WTC11 (cell line): ENCODE results near the gene WEE1. TPM values are rescaled to one million over a fixed set of nuclear protein-coding genes. Genes with fewer than 3 reads are reported as not detected.

ENCODE experiments used
- ATAC-seq: fragments of 200-7000 bp; cut with Tn5 transposase; 2 replicates; pipeline ENCODE4 v1.10.0; 2021; ENCODE audit warnings: mild to moderate bottlenecking, moderate library complexity
- Bru-seq: library from RNA; stranded (reverse); fragments of 400-500 nt; gene quantifications from one replicate; lab custom pipeline; 2021; lab: Mats Ljungman, UMichigan
- CTCF ChIA-PET: fragments of 300-600 bp; sonication (Branson Sonifier 250); formaldehyde crosslinking; loops from one replicate; lab custom pipeline; 2021; ENCODE audit warnings: antibody characterized with exemption; lab: Charles Lee
- POLR2A ChIA-PET: fragments of 350-600 bp; sonication (Branson Sonifier 250); formaldehyde crosslinking; loops from one replicate; lab custom pipeline; 2021; ENCODE audit warnings: antibody characterized with exemption; lab: Charles Lee
- DNase-seq: peaks from one replicate; pipeline ENCODE4 v3.0.0; 2021; ENCODE audit warnings: low spot score
- H3K27ac Mint-ChIP-seq: 2 replicates; pipeline ENCODE4 v1.8.0; 2021; ENCODE audit warnings: mixed read lengths
- H3K27me3 Mint-ChIP-seq: 2 replicates; pipeline ENCODE4 v1.8.0; 2021; ENCODE audit warnings: low read depth, mild to moderate bottlenecking, moderate library complexity, mixed read lengths
- H3K36me3 Mint-ChIP-seq: 2 replicates; pipeline ENCODE4 v1.8.0; 2021; ENCODE audit warnings: mixed read lengths
- H3K4me1 Mint-ChIP-seq: 2 replicates; pipeline ENCODE4 v1.8.0; 2022; ENCODE audit warnings: mixed read lengths
- H3K4me3 Mint-ChIP-seq: 2 replicates; pipeline ENCODE4 v1.8.0; 2021; ENCODE audit warnings: mild to moderate bottlenecking, moderate library complexity, mixed read lengths
- H3K9me3 Mint-ChIP-seq: 2 replicates; pipeline ENCODE4 v1.8.0; 2021; ENCODE audit warnings: mixed read lengths
- ARID4B ChIP-seq: sonication (generic); formaldehyde crosslinking; IDR thresholded peaks from 2 replicates; pipeline ENCODE4 v1.8.0; 2023; ENCODE audit warnings: missing genetic modification reagents, mild to moderate bottlenecking, borderline replicate concordance
- CBFB ChIP-seq: sonication (generic); formaldehyde crosslinking; IDR thresholded peaks from 2 replicates; pipeline ENCODE4 v1.8.1; 2022; ENCODE audit warnings: mild to moderate bottlenecking, low read depth, missing genetic modification reagents
- CREB1 ChIP-seq: sonication (generic); formaldehyde crosslinking; IDR thresholded peaks from 2 replicates; pipeline ENCODE4 v1.8.0; 2023; ENCODE audit warnings: mild to moderate bottlenecking, missing genetic modification reagents
- E2F5 ChIP-seq: sonication (generic); formaldehyde crosslinking; IDR thresholded peaks from 2 replicates; pipeline ENCODE4 v1.8.1; 2022; ENCODE audit warnings: mild to moderate bottlenecking, moderate library complexity, missing genetic modification reagents
- GABPB1 ChIP-seq: sonication (generic); formaldehyde crosslinking; IDR thresholded peaks from 2 replicates; pipeline ENCODE4 v1.8.1; 2023; ENCODE audit warnings: mild to moderate bottlenecking, missing genetic modification reagents
- GRHL2 ChIP-seq: fragments of 250-450 bp; sonication (Bioruptor Pico); IDR thresholded peaks from 2 replicates; pipeline ENCODE4 v1.8.0; 2022; ENCODE audit warnings: mild to moderate bottlenecking, moderate library complexity; ENCODE audit not compliant: insufficient replicate concordance, severe bottlenecking
- GTF2I ChIP-seq: fragments of 250-450 bp; sonication (Bioruptor Pico); conservative IDR thresholded peaks from 2 replicates; pipeline ENCODE4 v1.4.0; 2021; ENCODE audit warnings: mild to moderate bottlenecking
- HMGA2 ChIP-seq: fragments of 250-450 bp; sonication (Bioruptor Pico); IDR thresholded peaks from 2 replicates; pipeline ENCODE4 v1.4.0; 2021; ENCODE audit warnings: mild to moderate bottlenecking, moderate library complexity
- IRF2 ChIP-seq: sonication (generic); formaldehyde crosslinking; IDR thresholded peaks from 2 replicates; pipeline ENCODE4 v1.8.0; 2022; ENCODE audit warnings: low read depth, missing genetic modification reagents, borderline replicate concordance
- JAZF1 ChIP-seq: fragments of 250-450 bp; sonication (Bioruptor Pico); IDR thresholded peaks from 2 replicates; pipeline ENCODE4 v1.9.0; 2021; ENCODE audit warnings: moderate library complexity, mild to moderate bottlenecking, inconsistent platforms
- MXD4 ChIP-seq: fragments of 250-450 bp; sonication (Bioruptor Pico); IDR thresholded peaks from 2 replicates; pipeline ENCODE4 v1.8.0; 2021; ENCODE audit warnings: mild to moderate bottlenecking, moderate library complexity, borderline replicate concordance
- MYBL2 ChIP-seq: sonication (generic); formaldehyde crosslinking; IDR thresholded peaks from 2 replicates; pipeline ENCODE4 v1.8.1; 2023; ENCODE audit warnings: mild to moderate bottlenecking, moderate library complexity, missing genetic modification reagents
- NFE2L1 ChIP-seq: sonication (generic); formaldehyde crosslinking; IDR thresholded peaks from 2 replicates; pipeline ENCODE4 v1.8.1; 2023; ENCODE audit warnings: missing genetic modification reagents
- NR1H2 ChIP-seq: sonication (generic); formaldehyde crosslinking; IDR thresholded peaks from 2 replicates; pipeline ENCODE4 v1.9.0; 2021; ENCODE audit warnings: mild to moderate bottlenecking, moderate library complexity, missing genetic modification reagents
- NR2C2 ChIP-seq: sonication (generic); formaldehyde crosslinking; IDR thresholded peaks from 2 replicates; pipeline ENCODE4 v1.8.0; 2022; ENCODE audit warnings: mild to moderate bottlenecking, missing genetic modification reagents
- PRRX2 ChIP-seq: fragments of 250-450 bp; sonication (Bioruptor Pico); IDR thresholded peaks from 2 replicates; pipeline ENCODE4 v1.8.0; 2021; ENCODE audit warnings: mild to moderate bottlenecking
- SMAD4 ChIP-seq: sonication (generic); formaldehyde crosslinking; IDR thresholded peaks from 2 replicates; pipeline ENCODE4 v1.8.0; 2022; ENCODE audit warnings: mild to moderate bottlenecking, missing genetic modification reagents
- TEAD1 ChIP-seq: sonication (generic); formaldehyde crosslinking; IDR thresholded peaks from 2 replicates; pipeline ENCODE4 v1.8.0; 2022; ENCODE audit warnings: mild to moderate bottlenecking, missing genetic modification reagents
- TP53 ChIP-seq: sonication (generic); formaldehyde crosslinking; IDR thresholded peaks from 2 replicates; pipeline ENCODE4 v1.8.1; 2023; ENCODE audit warnings: mild to moderate bottlenecking, missing genetic modification reagents
- USF1 ChIP-seq: sonication (generic); formaldehyde crosslinking; IDR thresholded peaks from 2 replicates; pipeline ENCODE4 v1.8.0; 2022; ENCODE audit warnings: mild to moderate bottlenecking, missing genetic modification reagents
- ZBTB21 ChIP-seq: sonication (generic); formaldehyde crosslinking; IDR thresholded peaks from 2 replicates; pipeline ENCODE4 v1.8.1; 2023; ENCODE audit warnings: mild to moderate bottlenecking, missing genetic modification reagents, borderline replicate concordance
- ZNF219 ChIP-seq: sonication (generic); formaldehyde crosslinking; IDR thresholded peaks from 2 replicates; pipeline ENCODE4 v1.8.0; 2023; ENCODE audit warnings: missing genetic modification reagents, mild to moderate bottlenecking, borderline replicate concordance
- ZNF263 ChIP-seq: sonication (generic); formaldehyde crosslinking; IDR thresholded peaks from 2 replicates; pipeline ENCODE4 v1.8.1; 2022; ENCODE audit warnings: low read depth, mild to moderate bottlenecking, moderate library complexity, missing genetic modification reagents
- ZNF512 ChIP-seq: sonication (generic); formaldehyde crosslinking; IDR thresholded peaks from 2 replicates; pipeline ENCODE4 v1.8.1; 2022; ENCODE audit warnings: missing genetic modification reagents, borderline replicate concordance
- ZNF671 ChIP-seq: fragments of 250-450 bp; sonication (Bioruptor Pico); IDR thresholded peaks from 2 replicates; pipeline ENCODE4 v1.8.0; 2021; ENCODE audit warnings: mild to moderate bottlenecking
- long read RNA-seq, 3 experiments: library from RNA in 1 of 3; library from capped mRNA in 1 of 3; library from polyadenylated mRNA in 1 of 3; unstranded in 2 of 3; stranded (forward) in 1 of 3; transcript quantifications; one replicate each; pipeline ENCODE4 v2.0.0, GENCODE V29; 2021
- total RNA-seq: library from RNA; stranded (reverse); gene quantifications from 3 replicates; pipeline ENCODE4 v1.2.3, GENCODE V29; 2021
- TF ChIP-seq, protein P1 (sequence below): sonication (generic); formaldehyde crosslinking; IDR thresholded peaks from 2 replicates; pipeline ENCODE4 v1.8.0; 2022; ENCODE audit warnings: mild to moderate bottlenecking, missing genetic modification reagents
- TF ChIP-seq, protein P2 (sequence below): sonication (generic); formaldehyde crosslinking; IDR thresholded peaks from 2 replicates; pipeline ENCODE4 v1.8.0; 2022; ENCODE audit warnings: mild to moderate bottlenecking, missing genetic modification reagents

The WEE1 gene
- 85.5 to 109 TPM (median 91.3 TPM) in 3 replicates for total RNA-seq
- percentile 98 among the genes with signal in this experiment for Bru-seq, nascent RNA
- long read RNA-seq, experiment 1, full-length matches to known transcripts, result 486 of 549 reads
- long read RNA-seq, experiment 1, partial matches to known transcripts, result 21 of 549 reads
- long read RNA-seq, experiment 1, other reads (novel, unspliced or antisense), result 42 of 549 reads
- long read RNA-seq, experiment 2, transcript WEE1-202 (11 exons, 2,799 nt), result major isoform, 74 of 120 reads
- long read RNA-seq, experiment 2, partial matches to known transcripts, result 15 of 120 reads
- long read RNA-seq, experiment 2, other reads (novel, unspliced or antisense), result 27 of 120 reads
- long read RNA-seq, experiment 3, result 0 reads

DNA sequence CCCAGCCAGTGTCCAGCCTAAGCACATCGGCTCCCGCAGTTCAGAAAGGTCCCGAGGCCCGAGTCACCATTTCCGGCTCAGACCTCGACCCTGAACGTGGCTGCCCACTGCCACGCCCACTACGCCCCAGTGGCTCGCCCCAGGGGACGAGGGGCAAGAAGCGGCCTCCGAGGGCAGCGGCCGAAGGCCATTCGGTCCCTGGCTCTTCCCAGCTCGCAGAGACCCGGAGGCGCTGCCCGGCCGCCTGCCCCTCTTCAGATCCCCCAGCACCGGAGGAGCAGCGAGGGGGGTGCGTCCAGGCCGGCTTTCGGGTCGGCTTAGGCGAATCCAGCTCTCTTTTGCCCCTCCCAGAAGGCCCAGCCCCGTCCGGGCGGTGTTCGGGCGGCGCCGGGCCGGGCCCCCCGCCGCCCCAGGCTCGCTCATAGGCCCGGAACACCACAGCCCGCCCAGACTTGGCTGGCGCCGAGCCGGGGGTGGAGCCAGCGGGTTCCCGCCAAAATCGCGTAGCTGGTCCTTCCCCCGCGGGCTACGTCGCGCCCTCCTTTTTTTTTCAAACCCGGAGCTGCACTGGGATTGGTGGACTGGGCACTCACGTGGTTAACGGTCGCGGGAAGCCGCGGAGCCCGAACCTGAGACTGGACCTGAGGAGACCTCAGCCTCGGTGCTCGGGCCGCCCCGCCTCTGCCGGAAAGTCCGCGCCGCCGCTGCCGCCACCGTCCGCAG lies at the start of gene WEE1:
Gene WEE1 (plus strand): TSS at position 619 of the 723 bp plus-strand sequence. CDS start 264 bp downstream, outside the sequence.
- peak within 1 kb of the TSS; percentile 95 for H3K27ac Mint-ChIP-seq
- peak; percentile 90 for ATAC-seq
- no peaks in the 10 kb centered on the region for H3K9me3 Mint-ChIP-seq
- H3K36me3 Mint-ChIP-seq, result peaks cover 37% of the 10 kb centered on the region
- H3K27me3 Mint-ChIP-seq, result no peaks in the 10 kb centered on the region
- POLR2A ChIA-PET, result interaction anchor here (0.6 to 2.9 kb wide), 20 partner anchors 9 to 1379 kb away, joined by 3 to 27 read pairs (median 5); partner anchors contain the start of genes ADM, DENND5A and ZNF143
- H3K4me1 Mint-ChIP-seq, result peaks cover 64% of the 10 kb centered on the region
- H3K4me3 Mint-ChIP-seq, result peak within 1 kb of the TSS; percentile 95
- CTCF ChIA-PET, result interaction anchor here (0.6 to 3.7 kb wide), 9 partner anchors 15 to 610 kb away, joined by 3 to 49 read pairs (median 4); partner anchors contain the start of gene SWAP70
- peak; percentile 99 for DNase-seq
- peak; percentile 100 for TF ChIP-seq MYBL2 (CRISPR knock-in tag)
- no peak for TF ChIP-seq NR2C2 (CRISPR knock-in tag)
- no peak for TF ChIP-seq ZNF263 (CRISPR knock-in tag)
- TF ChIP-seq NFE2L1 (CRISPR knock-in tag), result peak; percentile 73
- no peak for TF ChIP-seq PRRX2 (CRISPR knock-in tag)
- TF ChIP-seq CBFB (CRISPR knock-in tag), result peak; percentile 80; the same call in 1 of the 2 replicates
- no peak; the same call in 1 of the 2 replicates for TF ChIP-seq TEAD1 (CRISPR knock-in tag)
- TF ChIP-seq MXD4 (CRISPR knock-in tag), result no peak
- TF ChIP-seq ZNF671 (CRISPR knock-in tag), result no peak
- TF ChIP-seq GABPB1 (CRISPR knock-in tag), result 0 out of 2 replicates have a peak, but pooled peaks have one; percentile 62
- TF ChIP-seq NR1H2 (CRISPR knock-in tag), result no peak
- no peak for TF ChIP-seq IRF2 (CRISPR knock-in tag)
- no peak for TF ChIP-seq GTF2I (CRISPR knock-in tag)
- TF ChIP-seq, protein P1, sequence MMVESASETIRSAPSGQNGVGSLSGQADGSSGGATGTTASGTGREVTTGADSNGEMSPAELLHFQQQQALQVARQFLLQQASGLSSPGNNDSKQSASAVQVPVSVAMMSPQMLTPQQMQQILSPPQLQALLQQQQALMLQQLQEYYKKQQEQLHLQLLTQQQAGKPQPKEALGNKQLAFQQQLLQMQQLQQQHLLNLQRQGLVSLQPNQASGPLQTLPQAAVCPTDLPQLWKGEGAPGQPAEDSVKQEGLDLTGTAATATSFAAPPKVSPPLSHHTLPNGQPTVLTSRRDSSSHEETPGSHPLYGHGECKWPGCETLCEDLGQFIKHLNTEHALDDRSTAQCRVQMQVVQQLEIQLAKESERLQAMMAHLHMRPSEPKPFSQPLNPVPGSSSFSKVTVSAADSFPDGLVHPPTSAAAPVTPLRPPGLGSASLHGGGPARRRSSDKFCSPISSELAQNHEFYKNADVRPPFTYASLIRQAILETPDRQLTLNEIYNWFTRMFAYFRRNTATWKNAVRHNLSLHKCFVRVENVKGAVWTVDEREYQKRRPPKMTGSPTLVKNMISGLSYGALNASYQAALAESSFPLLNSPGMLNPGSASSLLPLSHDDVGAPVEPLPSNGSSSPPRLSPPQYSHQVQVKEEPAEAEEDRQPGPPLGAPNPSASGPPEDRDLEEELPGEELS (CRISPR knock-in tag), result 0 out of 2 replicates have a peak, but pooled peaks have one; percentile 24
- peak; percentile 90 for TF ChIP-seq USF1 (CRISPR knock-in tag)
- TF ChIP-seq ZNF219 (CRISPR knock-in tag), result no peak
- no peak for TF ChIP-seq JAZF1
- no peak for TF ChIP-seq ZNF512 (CRISPR knock-in tag)
- peak; percentile 99 for TF ChIP-seq E2F5 (CRISPR knock-in tag)
- no peak for TF ChIP-seq GRHL2
- peak; percentile 94; the same call in 1 of the 2 replicates for TF ChIP-seq TP53 (CRISPR knock-in tag)
- no peak; the same call in 1 of the 2 replicates for TF ChIP-seq SMAD4 (CRISPR knock-in tag)
- TF ChIP-seq HMGA2, result no peak
- TF ChIP-seq ZBTB21 (CRISPR knock-in tag), result peak; percentile 84; the same call in 1 of the 2 replicates
- TF ChIP-seq ARID4B (CRISPR knock-in tag), result 0 out of 2 replicates have a peak, but pooled peaks have one; percentile 81
- peak; percentile 79 for TF ChIP-seq CREB1
- TF ChIP-seq, protein P2, sequence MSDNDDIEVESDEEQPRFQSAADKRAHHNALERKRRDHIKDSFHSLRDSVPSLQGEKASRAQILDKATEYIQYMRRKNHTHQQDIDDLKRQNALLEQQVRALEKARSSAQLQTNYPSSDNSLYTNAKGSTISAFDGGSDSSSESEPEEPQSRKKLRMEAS (CRISPR knock-in tag), result peak; percentile 69; the same call in 1 of the 2 replicates
